NCI-H2196 treated with DMSO at 0.1 percent for 48 hours (cell line): ENCODE results near the gene LMTK2.
"Not testable (repeated sequence)": the region's sequence is repeated elsewhere in the genome, so short reads cannot be mapped to it uniquely, and the experiment has no call there.

Experiments
- DNase-seq: peaks from one replicate; lab custom pipeline; 2025; ENCODE audit not compliant: unreplicated experiment; lab: John Stamatoyannopoulos, UW

The LMTK2 gene

DNA sequence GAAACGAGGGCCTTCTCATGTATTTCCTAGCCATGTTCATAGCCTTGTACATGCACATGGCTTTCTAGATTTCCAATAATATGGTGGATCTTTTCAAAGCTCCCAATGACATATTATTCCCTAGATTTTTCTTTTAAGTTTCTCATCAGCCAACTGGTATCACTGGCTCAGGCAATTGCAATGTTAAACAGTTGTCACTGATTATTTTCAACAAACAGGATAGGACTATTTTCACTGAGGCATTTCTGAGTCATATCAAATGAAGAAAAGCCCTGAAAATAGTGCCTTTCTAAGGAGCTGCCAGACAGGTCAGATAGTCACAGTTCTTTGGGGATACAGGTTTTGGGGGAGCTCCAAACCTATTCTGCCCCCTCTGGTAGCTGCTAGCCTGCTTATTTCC lies 4.5 kb upstream of the LMTK2 start:
- DNase-seq, result no peak

- DNase-seq, result no peak
These were observed 619 bp upstream of the LMTK2 start for GRCh38 chr7:98105942-98106544.

DNA sequence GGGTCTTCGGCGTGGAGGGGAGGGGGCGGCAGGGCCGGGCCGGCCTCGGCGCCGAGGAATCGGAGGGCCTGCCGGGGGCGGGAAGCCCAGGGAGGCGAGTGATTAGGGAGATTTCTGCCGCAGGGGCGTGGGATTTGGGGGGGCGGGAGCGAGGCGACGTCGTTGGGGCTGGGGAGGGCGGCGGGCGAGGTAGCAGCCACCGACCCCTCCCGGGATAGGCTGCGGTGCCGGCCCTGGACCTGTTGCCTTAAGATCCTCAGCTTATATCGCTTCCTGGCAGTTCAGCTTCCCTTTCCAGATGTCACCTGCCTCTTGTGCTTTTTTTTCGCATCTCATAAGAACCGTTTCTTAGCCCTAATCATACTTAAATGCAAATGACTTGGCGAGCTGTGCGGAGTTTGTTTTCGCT lies 655 bp downstream of the LMTK2 start:
- DNase-seq, result no peak

DNA sequence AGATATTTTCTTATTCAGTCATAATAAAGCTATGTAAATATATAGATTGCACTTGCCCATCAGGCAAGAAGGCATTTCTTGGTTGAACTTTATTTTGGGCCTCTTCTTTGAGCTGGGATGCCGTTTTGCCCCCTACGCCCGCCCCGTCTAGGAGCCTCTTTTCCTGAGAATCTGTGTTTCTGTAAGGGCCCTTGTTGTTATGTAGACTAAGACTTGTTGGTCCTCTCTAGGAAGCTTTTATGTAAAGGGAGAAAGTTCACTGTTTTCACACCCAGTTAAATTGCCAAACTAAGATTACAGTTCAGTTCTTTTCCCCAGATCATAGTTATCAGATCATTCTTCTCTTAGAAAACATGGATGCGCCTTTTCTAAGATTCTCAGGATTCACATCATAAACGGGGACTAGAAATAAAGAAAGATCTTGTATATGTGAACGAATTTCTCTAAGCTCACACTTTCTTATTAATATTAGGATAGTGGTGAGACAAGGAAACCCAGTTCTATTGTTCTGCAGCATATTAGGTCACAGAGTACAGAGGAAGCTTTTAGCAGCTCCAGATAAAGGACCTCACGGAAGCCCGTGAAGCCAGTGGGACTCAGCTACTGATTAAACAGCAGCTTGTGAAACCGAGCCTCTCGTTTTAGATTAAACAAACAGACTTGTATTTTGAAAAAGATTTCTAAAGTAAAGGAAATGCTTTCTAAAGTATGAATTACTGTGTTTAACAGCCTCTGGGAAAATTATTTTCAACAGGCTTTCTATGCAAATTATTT lies 3.8 kb downstream of the LMTK2 start:
- DNase-seq, result peak; percentile 40

DNA sequence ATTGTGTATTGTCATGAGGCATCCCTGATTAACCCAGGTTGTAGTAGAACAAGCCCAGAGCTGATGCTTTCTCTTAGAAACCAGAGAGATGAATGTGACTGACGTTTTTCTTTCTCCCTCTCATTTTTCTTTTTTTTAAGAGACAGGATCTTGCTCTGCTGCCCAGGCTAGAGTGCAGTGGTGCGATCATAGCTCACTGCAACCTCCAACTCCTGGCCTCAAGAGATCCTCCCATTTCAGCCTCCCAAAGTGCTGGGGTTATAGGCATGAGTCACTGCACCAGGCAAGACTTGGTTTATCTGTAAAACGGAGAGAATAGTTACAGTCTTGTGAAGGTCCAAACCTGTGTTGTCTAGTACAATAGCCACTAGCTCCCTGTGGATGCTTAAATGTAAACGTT lies 5.4 kb downstream of the LMTK2 start:
- no peak for DNase-seq

DNA sequence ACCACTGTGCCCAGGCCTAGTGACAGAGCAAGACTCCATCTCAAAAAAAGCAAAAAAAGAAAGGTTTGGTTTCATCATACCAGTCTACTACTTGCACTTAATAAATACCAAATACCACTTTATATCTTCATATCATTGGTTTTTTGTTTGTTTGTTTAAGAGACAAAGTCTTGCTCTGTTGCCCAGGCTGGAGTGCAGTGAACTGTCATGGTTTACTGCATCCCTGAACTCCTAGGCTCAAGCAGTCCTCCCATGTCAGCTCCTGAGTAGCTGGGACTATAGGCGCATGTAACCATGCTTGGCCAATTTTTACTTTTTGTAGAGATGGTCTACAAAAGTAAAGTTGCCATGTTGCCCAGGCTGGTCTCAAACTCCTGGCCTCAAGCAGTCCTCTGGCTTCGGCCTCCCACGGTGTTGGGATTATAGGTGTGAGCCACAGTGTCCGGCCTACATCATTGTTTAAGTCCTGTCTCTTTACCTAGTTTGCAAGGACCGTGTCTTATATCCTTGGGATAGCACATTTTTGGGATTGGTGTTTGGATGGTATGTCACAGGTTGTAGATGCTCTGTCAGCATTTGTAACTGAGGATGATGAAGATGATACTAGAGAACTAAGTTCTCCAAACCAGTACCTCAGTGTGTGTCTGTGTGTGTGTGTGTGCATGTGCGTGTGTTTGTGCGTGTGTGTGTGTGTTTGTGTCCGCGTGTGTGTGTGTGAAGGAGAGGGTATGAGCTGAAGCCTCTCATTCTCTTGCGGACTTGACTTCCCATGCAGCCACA lies 9.3 kb downstream of the LMTK2 start:
- DNase-seq, result no peak

- DNase-seq, result no peak
These were observed 10.2 kb downstream of the LMTK2 start for GRCh38 chr7:98116656-98117461.

- DNase-seq, result no peak
These were observed 12.7 kb downstream of the LMTK2 start for GRCh38 chr7:98119256-98119918.

DNA sequence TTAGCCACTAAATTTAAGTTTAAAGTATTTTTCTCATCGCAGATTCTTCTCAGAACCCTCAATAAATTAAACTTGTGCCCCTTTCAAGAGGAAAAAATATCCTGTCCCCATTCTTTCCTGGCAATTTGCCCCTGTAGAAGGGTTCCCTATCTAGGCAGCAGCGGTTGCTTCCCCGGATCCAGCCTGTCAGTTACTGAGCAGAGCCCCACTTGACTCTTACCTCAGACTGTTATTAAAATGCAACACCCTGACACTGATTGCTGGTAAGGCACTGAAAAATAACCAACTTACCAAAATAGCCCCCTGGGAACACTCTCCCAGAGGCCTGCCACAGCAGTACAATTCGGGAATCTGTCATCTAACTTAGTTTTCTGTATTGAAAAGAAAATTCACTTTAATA lies 13.9 kb downstream of the LMTK2 start:
- DNase-seq, result no peak

- not testable (repeated sequence) for DNase-seq
These were observed 14.7 kb downstream of the LMTK2 start for GRCh38 chr7:98121388-98121787.

DNA sequence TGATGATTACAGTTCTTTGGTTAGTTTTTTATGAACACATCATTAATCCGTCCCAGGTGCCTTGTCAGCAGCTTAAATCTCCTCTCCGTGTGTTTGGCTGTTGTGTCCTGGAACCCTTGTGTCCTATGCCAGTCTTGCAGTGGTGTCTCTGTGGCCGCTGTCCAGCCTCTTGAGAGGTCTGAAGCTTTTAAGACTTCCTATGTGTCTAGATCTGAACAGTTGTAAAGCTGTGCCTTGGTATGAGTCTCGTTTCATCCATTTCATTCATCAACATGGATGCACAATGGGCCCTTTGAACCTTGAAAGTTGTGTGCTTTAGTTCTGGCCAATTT lies 16.7 kb downstream of the LMTK2 start:
- DNase-seq, result no peak

DNA sequence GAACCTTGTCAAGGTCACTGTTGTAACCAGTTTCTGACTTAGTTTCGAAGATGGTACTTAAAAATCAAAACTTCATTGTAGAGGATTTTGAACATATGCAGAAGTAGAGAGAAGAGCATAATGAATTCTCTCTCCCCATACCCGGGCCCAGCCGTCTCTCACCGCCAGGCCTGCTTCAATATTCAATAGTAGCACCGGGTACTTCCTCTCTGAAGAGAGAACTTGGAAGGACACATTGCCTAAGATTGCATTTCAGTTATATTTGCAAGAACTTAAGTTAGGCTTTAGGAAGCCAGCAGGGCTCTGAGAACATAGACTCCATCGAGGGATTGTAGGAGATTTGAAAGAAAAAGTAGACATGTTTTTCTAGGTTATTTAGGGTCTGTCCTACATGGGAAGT lies 19.1 kb downstream of the LMTK2 start:
- no peak for DNase-seq

GRCh38 chr7:98126311-98127142 lies 19.9 kb downstream of the LMTK2 start:
- no peak for DNase-seq

DNA sequence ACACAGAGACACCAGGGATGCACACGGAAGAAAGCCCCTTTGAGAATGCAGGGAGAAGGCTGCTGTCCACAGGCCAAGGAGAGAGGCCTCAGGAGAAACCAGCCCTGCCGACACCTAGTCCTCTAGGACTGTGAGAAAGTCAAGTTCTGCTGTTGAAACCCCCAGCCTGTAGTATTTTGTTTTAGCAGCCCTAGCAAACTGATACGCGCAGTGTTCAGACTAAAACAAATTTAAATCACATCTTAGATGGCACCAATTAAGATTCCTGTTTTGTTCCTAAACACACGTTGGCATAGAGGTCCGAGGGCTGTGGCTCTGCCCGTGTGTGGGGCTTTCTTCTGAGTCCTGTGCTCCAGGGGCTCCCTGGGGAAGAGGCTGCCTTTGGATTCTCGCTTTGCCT lies 21.7 kb downstream of the LMTK2 start:
- no peak for DNase-seq

DNA sequence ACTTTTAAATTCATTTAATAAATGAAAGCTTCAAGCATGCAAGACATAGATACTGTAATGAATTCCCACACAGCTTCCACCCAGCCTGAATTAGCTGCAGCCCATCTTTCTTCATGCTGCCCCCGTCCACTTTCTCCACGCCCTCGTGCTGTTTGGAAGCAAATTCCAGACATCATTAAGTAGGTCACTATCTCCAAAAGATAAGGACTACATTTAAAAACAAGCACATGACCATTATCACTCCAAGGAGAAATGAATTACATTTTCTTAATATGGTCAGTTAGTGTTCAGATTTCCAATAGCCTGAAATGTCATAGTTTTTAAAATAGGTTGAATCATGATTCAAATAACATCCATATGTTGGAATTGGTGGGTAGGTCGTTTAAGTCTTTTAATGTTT lies 24.3 kb downstream of the LMTK2 start:
- DNase-seq, result no peak

GRCh38 chr7:98133181-98133580 lies 26.5 kb downstream of the LMTK2 start:
- DNase-seq, result no peak

DNA sequence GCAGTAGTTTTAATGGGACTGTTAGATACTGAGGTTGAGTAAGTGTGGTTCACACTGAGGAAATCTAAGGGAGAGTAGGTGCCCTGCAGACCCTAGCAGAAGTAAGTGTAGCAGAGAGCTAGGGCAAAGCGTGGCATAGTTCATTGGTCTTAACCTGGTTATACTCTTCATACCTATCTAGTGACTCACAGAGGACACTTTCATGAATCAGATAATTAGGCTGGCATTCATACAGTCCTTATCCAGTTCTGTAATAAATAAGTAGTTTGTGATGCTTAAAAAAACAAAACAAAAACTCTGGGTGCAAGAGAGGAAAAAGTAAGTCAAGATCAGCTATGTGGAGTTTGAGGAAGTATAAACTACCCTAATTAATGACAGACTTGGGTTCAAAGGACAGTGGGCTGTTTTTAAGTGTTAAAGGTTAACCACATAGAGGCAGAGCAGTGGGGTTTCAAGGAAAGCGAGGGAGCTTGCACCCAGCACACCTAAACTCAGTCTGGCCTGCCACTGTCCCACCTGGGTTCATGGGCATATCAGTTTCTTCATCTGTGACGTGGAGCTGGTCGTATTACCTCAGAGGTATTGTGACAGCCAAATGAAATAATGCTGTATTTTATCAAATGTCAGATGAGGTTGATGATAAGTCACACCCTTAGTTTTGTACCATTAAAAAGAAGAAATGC lies 27.1 kb downstream of the LMTK2 start:
- DNase-seq, result no peak

- DNase-seq, result no peak
These were observed 28.0 kb downstream of the LMTK2 start for GRCh38 chr7:98134420-98135228.

DNA sequence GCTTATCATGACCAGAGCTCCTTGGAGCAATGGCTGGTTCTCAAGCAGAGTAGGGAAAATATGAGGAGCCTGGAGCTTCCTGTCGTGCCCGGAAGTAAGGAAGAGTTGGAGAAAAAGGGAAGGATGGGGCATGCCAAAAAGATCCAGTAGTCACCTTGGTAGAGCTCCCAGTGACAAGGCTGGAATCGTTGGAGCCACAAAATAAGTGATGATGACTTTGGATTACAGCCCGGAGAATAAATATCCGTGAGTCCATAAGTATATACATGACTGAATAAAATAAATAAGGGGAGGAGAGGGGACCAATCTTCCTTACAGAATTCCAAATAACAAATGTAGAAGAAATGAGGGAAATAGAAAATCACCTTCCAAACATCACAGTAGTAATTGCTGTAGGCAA lies 29.3 kb downstream of the LMTK2 start:
- DNase-seq, result no peak
